ENCODE measurements around the gene AGO3. TPM values are rescaled to one million over a fixed set of nuclear protein-coding genes. Genes with fewer than 3 reads are reported as not detected.

AGO3 gene
- total RNA-seq, 1 donor from 2014 or later, result 29.2 TPM

DNA sequence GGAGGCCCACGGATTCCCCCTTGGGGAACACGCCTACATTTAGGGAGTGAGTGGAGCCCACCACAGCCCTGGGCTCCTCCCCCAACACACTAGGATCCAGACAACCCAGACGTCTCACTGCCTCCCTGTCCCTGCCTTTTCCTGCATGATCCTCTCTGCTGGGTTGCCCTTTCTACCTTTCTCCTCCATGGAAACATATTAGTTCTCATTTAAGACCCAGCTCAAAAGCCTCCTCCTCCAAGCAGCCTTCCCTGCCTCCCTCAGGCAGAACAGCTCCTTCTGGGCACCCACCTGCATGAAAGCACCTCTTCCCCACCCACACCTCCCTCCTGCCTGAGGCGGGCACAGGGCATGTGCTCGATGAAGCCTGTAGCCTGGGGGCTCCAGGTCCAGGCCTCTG lies 183.5 kb downstream of the AGO3 start:
- Mint-ChIP-seq H3K27ac (ENCODE audit: unreplicated experiment) (no peak overlapping the region), H3K36me3 (ENCODE audit: low read depth) (no peaks in the 10 kb centered on the region), H3K4me1 (no peaks in the 10 kb centered on the region), H3K9me3 (no peaks in the 10 kb centered on the region), H3K27me3 (ENCODE audit: low read depth) (no peaks in the 10 kb centered on the region), H3K4me3 (no peak overlapping the region)
- DNase-seq (ENCODE audit: low read depth, low spot score), result no peak
- TF ChIP-seq, protein P1, sequence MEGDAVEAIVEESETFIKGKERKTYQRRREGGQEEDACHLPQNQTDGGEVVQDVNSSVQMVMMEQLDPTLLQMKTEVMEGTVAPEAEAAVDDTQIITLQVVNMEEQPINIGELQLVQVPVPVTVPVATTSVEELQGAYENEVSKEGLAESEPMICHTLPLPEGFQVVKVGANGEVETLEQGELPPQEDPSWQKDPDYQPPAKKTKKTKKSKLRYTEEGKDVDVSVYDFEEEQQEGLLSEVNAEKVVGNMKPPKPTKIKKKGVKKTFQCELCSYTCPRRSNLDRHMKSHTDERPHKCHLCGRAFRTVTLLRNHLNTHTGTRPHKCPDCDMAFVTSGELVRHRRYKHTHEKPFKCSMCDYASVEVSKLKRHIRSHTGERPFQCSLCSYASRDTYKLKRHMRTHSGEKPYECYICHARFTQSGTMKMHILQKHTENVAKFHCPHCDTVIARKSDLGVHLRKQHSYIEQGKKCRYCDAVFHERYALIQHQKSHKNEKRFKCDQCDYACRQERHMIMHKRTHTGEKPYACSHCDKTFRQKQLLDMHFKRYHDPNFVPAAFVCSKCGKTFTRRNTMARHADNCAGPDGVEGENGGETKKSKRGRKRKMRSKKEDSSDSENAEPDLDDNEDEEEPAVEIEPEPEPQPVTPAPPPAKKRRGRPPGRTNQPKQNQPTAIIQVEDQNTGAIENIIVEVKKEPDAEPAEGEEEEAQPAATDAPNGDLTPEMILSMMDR (conservative IDR thresholded peaks at IDR 0.05), result no peak

DNA sequence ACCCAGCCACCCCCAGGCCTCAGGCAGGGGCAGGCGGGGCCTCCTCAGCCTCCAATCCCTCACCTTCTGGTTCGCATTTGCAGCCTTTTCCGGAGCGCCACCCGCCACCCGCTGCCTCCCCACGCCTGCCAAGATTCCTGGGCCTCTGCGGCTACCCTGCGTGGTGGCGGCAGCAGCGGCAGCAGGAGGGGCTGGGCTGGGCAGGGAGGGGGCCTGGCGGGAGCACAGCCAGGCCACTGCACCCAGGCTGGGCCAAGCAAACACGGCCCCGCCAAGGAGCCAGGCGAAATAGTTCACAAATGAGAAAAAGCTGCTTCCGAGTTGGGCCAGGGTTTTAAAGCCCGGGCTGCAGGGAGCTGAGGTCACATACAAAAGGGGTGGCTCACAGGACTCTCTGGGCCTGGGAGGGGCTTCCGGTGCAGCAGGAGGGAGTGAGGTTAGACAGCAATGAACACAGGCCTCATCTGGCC lies 184.3 kb downstream of the AGO3 start:
- no peak overlapping the region for H3K4me3 Mint-ChIP-seq
- peaks cover 4% of the 10 kb centered on the region for H3K27me3 Mint-ChIP-seq (ENCODE audit: low read depth)
- DNase-seq (ENCODE audit: low read depth, low spot score), result no peak
- H3K36me3 Mint-ChIP-seq (ENCODE audit: low read depth), result no peaks in the 10 kb centered on the region
- no peak overlapping the region for H3K27ac Mint-ChIP-seq (ENCODE audit: unreplicated experiment)
- peaks cover 4% of the 10 kb centered on the region for H3K4me1 Mint-ChIP-seq
- TF ChIP-seq, protein P1 (conservative IDR thresholded peaks at IDR 0.05), result no peak
- H3K9me3 Mint-ChIP-seq, result no peaks in the 10 kb centered on the region

DNA sequence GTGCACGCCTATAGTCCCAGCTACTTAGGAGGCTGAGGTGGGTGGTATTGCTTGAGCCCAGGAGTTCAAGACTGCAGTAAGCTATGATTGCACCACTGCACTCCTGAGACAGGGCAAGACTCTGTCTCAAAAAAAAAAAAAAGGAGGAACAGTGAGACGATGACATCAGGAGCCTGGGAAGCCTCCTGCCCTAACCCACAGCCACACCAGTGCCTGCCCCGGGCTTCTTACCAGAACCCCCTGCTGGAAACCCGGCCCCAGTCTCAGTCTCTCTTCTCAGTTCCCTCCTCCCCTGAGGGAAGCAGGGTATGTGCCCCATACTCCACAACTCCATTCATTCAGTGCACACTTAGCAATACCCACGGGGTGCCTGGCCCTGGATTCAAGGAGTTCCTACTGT lies 185.0 kb downstream of the AGO3 start:
- H3K4me1 Mint-ChIP-seq, result peaks cover 4% of the 10 kb centered on the region
- DNase-seq (ENCODE audit: low read depth, low spot score), result no peak
- TF ChIP-seq, protein P1 (conservative IDR thresholded peaks at IDR 0.05), result no peak
- peaks cover 4% of the 10 kb centered on the region for H3K27me3 Mint-ChIP-seq (ENCODE audit: low read depth)
- no peak overlapping the region for H3K4me3 Mint-ChIP-seq
- no peaks in the 10 kb centered on the region for H3K9me3 Mint-ChIP-seq
- no peak overlapping the region for H3K27ac Mint-ChIP-seq (ENCODE audit: unreplicated experiment)
- H3K36me3 Mint-ChIP-seq (ENCODE audit: low read depth), result no peaks in the 10 kb centered on the region

DNA sequence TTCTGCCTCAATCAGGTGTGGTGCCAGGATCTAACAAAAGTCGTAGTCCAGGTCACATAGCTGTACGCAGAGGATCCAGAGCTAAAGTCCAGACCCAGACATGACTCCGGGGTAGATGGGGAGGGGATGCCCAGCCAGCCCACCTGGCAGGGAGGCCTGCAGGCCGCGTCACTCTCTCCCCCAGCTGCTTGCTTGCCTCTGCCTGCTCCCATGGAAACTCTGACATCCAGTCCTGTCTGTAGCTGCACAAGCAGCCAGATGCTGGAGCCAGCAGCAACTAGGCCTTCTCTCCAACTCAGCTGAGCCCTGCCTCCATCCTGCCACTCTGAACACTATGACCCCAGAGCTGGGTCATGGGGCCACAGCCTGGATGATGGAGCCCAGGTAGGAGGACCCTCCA lies 186.0 kb downstream of the AGO3 start:
- Mint-ChIP-seq H3K9me3 (no peaks in the 10 kb centered on the region), H3K27me3 (ENCODE audit: low read depth) (peaks cover 10% of the 10 kb centered on the region), H3K36me3 (ENCODE audit: low read depth) (no peaks in the 10 kb centered on the region), H3K4me3 (no peak overlapping the region), H3K4me1 (peaks cover 4% of the 10 kb centered on the region), H3K27ac (ENCODE audit: unreplicated experiment) (no peak overlapping the region)
- TF ChIP-seq, protein P1 (conservative IDR thresholded peaks at IDR 0.05), result no peak
- DNase-seq (ENCODE audit: low read depth, low spot score), result no peak

DNA sequence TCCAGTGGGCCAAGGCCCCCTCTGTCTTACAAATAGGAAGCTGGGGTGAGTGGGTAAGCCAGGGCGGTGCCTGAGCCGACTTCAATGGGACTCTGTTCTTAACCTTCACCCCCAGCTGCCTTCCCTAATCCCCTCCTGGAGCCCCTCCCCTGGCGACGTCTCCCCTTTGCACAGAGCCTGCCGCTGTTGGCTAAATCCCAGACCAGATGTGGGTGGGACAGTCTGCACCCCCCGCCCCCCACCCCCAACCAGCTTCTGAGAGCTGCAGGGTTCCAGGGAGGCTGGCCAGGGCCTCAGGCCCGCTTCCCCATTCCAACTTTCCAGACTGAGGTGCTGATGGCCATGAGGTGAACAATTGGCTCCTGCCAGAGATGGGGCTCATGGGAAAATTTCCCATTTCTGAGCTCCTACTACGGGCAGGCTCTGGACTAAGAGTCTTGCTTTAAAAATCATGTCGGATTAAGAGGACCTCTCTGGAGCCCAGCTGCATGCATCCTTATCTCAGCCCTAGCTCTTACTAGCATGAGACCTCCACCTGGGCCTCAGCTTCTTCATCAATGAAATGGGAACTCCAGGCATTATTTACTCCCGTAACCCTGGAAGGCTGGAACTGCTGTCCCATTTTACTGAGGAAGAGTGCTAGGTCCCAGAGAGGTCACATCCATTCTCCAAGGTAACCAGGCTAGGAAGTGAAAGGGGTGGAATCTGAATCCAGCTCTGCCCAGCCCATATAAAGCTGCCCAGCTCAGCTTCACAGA lies 187.7 kb downstream of the AGO3 start:
- TF ChIP-seq, protein P1 (conservative IDR thresholded peaks at IDR 0.05), result no peak
- Mint-ChIP-seq H3K27ac (ENCODE audit: unreplicated experiment) (no peak overlapping the region), H3K36me3 (ENCODE audit: low read depth) (no peaks in the 10 kb centered on the region), H3K9me3 (no peaks in the 10 kb centered on the region), H3K4me1 (peaks cover 4% of the 10 kb centered on the region), H3K4me3 (no peak overlapping the region), H3K27me3 (ENCODE audit: low read depth) (peaks cover 27% of the 10 kb centered on the region)
- no peak for DNase-seq (ENCODE audit: low read depth, low spot score)
